HG02798 (cell line): ENCODE measurements around the gene EVL.
"Not testable (repeated sequence)": the region's sequence is repeated elsewhere in the genome, so short reads cannot be mapped to it uniquely, and the experiment has no call there.

Source experiments
- ATAC-seq: cut with Tn5 transposase; IDR thresholded peaks from one replicate; pipeline ENCODE4 v1.9.1; 2021; ENCODE audit warnings: mild to moderate bottlenecking; ENCODE audit not compliant: unreplicated experiment, poor library complexity

The EVL gene, protein sequence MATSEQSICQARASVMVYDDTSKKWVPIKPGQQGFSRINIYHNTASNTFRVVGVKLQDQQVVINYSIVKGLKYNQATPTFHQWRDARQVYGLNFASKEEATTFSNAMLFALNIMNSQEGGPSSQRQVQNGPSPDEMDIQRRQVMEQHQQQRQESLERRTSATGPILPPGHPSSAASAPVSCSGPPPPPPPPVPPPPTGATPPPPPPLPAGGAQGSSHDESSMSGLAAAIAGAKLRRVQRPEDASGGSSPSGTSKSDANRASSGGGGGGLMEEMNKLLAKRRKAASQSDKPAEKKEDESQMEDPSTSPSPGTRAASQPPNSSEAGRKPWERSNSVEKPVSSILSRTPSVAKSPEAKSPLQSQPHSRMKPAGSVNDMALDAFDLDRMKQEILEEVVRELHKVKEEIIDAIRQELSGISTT

DNA sequence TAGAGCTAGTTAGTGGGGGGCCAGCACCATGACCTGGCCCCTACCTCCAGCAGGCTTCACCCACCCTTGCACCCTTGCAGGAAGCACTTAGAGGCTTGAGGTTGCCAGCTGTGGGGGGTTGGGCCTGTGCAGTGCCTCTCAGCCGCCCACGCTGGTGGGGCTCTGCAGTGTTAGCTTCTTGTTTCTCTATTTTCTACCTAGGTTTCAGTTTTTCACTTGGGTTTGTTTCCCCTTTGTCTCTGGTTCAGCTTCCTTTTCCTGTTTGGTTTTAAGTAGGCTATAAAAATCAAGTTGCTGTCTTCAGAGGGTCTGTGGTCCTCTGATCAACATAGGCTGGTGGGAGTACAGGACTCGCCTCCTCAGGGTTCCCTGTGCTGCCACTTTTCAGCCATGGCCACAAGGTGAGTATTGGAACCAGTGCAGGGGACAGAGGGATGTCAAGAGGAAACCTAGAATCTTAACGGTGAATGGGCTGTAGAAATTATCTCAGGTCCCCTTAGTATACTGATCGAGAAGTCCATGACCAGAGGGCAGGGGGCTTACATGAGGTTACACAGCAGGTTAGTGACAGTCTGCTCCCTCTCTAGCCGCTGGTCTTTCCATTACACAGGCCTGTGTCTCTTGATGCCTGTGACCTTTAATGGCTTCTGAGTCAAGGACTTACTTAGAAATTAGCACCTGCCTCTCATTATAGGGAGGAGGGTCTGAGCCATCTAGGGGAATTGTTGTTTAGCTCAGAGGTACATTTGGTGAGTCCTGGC, at the start of gene EVL:
EVL (plus strand) TSS at position 312 of the 761 bp plus-strand sequence; CDS start at position 391, 79 bp downstream.
- peak; percentile 49 for ATAC-seq

DNA sequence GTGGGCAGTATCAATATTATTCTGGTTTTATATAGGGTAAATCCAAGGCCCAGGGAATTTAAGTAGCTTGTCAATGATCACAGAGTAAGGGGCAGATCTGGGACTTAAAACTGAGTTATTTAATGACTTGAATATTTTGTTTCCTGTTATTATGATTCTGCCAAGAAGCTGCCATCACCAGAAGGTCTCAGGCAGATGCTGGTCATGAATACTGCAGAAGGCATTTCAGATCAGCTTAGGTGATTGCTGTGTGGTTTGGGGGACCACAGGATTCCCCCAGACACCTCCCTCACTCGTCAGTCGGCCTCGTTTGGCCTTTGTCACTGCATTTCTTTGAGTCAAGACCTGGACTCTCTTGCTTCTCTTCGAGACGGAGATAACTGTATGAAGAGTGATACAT, 47.7 kb upstream of the EVL start:
- ATAC-seq = no peak

DNA sequence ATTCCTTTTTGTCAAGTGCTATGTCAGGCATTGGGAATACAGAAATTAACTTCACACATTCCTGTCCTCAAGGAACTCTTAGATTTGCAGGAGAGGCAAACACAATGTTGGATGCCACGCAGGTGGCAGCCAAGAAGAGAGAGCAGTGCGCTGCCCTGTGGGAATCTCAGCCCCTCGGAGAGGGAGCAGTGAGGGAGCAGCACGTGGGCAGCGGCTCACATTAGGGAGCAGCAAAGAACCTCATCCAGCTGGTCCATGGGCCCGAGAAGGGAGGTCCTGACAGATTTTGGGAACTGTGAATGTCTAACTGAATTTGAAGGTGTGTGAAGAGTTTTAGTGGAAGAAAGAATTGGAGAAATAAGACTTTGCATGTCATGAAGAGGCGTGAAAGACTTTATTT, 47.2 kb upstream of the EVL start:
- ATAC-seq = no peak

DNA sequence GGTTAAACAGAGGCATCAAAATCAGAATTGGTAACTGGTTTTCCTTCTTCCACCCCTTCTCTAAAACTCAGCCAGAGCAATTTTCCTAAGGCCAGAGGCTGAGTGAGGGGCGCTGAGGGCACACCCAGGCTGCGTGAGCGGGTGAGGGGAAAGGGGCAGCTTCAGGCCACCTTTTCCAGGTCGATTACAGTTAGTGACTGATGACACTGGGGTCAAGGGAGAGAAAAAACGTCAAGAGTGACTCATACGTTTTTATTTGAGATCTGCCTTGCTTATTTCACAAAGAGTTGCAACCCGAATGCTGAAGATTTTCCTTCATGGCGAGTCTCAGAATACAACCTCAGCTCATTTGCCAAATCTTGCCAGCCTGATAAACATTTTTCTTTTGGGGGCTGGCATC, 46.7 kb upstream of the EVL start:
- no peak for ATAC-seq

DNA sequence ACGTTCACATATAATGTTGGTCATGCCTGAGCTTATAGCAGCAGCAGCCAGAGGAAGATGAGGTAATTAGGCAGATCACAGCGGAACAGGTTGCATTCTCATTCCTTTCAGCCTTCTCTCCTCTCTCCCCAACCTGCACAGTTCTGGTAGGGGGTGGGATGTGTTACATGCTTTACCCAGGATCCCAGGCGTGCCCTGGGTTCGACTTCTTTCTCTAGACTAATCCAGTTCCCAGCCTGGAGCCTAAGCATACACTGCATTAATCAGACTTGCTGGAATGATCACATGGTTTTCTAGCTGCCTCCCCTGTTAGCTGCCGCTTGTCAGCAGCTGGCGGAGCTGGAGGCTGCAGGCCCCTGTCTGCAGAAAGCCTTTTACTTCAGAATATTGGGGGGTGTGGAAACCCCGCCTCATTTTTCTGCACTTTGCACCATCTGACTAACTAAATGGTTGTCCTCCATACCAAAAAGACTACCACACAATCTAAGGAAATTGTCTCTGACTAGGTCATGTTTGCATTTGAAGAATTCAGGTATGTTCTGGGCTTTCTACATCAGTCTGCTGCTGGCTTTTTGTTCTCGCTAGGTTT, 46.0 kb upstream of the EVL start:
- ATAC-seq = no peak

DNA sequence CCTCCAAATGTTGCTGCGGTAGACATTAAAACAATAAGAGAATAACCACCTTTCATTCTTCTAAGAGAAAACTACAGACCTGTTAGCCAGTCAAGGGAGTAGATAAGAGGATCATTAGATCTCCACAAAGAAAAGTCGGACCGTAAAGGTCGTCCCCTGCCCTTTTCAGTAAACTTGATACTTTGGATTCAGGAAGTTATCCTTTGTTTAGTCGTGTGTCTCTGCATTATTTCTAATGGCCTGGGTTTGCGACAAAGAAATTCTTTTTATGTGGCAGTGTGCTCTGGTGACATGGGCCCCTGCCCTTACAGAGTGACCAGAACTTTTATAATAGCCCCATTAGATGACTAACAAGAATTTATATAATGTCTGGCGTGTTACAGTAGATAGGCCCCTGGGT, 44.6 kb upstream of the EVL start:
- no peak for ATAC-seq

DNA sequence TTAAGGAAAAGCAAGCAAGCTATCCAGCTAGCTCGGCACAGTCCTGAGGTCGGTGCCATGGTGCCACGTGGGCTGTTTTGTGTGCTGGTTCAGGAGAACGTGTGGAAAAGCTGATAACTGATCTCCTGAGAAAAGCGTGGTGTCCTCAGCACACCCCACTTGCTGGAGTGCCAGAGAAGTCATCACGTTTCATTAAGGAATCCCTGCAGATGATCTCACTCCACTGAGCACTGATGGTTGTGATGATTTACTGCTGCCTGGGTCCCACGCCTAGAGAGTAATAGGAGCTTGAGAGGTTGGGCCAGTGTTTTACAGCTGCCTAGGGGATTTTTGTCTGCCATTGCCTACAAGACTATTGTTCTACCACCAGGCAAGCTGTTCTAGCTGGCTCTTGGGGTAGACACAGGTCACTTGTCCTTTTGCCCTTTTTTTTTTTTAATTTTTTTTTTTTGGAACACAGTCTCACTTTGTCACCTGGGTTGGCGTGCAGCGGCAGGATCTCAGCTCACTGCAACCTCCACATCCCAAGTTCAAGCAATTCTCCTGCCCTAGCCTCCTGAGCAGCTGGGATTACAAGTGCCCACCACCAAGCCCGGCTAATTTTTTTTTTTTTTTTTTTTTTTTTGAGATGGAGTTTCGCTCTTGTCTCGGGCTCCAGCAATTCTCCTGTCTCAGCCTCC, 42.3 kb upstream of the EVL start:
- no peak for ATAC-seq

DNA sequence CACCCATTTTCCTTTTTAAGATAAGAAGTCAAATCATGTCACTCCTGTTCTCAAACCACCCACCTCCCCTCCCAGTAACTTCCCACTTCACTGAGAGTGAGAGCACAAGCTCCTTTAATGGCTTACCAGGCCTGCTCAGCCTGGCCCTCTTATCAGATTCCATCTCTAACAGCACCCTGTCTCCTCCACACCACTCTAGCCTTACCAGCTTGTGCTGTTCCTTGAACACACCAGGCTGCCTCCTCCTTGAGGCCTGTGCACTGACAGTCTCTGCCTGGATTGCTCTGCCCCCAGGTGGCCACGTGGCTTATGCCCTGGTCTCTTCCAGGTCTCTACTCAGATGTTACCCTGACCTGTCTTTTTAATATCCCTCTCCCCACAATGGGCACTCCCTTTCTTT, 40.1 kb upstream of the EVL start:
- peak; percentile 62 for ATAC-seq

DNA sequence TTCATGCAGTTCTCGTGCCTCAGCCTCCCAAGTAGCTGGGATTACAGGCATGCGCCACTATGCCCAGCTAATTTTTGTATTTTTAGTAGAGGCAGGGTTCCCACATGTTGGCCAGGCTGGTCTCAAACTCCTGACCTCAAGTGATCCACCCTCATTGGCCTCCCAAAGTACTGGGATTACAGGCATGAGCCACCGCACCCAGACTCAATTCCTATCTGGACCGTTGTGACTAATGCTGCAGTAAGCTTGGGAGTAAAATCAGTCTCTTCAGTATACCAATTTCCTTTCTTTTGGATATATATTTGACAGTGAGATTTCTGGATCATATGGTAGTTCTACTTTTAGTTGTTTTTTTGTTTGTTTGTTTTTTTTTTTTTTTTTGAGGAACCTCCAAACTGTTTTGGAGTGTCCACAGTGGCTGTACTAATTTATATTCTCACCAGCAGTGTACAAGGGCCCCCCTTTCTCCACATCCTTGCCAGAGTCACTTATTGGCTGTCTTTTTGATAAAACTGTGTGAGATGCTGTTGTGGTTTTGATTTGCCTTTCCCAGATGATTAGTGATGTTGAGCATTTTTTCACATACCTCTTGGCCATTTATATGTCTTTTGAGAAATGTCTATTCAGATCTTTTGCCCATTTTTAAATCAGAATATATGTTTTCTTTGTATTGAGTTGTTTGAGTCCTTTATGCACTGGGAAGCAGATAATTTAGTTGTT, 37.3 kb upstream of the EVL start:
- no peak for ATAC-seq

DNA sequence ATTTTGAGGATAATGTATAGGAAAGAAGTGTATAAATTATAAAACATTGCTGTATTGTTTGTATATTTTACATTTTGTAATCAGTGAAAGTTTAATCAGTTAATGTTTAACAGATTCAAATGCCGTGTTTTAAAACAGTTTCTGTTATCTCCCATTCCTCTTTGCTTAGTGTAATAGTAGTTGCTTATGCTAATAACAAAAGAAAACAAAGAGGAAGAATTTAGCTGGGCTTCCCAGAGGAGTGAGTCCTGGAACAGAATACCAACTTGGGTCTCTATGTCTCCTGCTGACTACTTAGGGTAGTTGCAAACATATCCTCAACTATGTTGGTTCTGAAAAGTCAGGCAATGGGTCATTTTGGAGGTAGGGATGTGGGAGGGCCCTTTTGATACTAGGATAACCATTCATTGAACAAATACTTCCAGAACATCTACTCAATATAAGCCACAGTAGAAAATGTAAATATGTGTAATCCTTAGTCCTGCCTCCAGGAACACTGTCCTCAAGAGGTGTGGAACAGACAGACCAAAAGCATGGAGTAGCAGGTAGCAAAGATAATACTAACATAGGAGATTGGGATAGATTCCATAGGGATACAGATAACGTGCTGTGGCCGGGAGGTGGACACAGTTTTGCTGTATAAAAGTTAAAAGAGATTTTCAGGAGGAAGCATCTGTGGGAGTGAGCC, 36.1 kb upstream of the EVL start:
- no peak for ATAC-seq

DNA sequence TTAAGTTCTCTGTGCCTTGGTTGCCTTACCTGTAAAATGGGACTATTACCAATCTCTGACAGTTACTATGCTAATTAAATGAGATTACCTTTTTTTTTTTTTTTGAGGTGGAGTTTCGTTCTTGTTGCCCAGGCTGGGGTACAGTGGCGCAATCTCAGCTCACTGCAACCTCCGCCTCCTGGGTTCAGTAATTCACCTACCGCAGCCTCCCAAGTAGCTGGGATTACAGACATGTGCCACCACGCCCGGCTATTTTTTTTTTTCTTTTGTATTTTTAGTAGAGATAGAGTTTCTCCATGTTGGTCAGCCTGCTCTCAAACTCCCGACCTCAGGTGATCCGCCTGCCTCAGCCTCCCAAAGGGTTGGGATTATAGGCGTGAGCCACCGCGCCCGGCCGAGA, 35.2 kb upstream of the EVL start:
- not testable (repeated sequence) for ATAC-seq

DNA sequence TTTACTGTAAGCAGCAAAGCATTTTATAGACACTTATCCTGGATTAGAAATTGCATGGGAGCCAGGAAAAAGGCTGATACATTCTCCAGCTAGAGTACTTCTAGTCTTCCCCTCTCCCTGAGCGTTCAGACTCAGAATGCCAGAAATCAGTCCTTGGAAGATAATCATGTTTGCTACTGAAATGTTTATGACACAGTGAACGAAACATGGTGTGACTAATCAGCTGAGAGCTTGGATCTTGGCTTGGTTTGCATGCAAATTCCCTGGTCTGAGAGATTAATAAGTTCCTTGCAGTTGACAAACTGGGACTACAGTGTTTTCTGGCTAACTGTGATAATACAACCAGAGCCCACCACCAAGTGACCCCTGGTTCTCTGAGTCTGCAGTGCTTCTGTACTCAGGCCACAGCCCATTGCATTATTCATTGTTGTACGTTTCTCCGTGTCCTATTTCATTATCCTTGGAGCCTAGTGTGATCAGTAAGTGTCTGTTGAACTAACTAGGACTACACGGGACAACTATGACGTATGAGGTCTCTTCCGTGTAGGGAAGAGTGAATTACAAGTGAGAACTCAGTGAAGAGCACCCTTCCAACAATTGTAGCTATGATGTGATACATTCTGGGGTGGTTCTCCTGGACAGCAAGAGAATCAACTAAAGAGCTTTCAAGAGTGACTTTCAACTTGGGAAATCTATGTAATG, 34.6 kb upstream of the EVL start:
- no peak for ATAC-seq

DNA sequence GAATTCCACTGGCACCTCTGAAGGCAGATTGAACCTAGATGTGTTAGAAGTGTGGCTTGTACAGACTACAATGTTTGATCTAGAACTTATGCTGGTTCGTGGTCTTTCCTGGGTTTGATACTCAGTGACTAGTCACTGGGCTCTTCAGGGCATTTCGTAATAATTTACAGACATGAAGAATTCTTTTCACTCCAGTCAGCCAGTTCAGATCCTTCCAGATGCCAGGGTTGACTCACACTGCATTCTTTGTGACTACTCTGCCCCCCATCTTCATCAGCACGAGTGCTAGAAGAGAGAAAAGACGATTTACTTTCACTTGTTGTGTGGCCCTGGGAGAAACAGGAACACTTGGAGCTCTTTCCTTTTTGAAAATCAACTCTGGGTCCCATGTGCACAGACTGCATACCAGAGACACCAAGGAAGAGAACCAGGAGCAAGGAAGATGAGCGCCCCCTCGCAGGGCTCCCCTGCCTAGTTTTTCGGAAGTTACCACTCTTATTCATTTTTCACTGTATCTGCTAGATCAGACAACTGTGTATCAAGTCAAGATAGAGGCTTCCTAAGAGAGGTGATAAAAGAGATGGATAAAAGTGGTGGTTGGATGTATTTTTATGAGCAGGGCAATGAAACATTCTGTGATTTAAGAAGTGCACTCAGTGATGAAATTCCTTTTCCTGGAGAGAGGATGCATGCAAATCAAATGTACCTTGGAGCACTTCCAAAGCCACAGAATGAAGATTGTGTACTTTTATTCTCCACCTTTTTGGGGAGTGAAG, 33.5 kb upstream of the EVL start:
- ATAC-seq = no peak

DNA sequence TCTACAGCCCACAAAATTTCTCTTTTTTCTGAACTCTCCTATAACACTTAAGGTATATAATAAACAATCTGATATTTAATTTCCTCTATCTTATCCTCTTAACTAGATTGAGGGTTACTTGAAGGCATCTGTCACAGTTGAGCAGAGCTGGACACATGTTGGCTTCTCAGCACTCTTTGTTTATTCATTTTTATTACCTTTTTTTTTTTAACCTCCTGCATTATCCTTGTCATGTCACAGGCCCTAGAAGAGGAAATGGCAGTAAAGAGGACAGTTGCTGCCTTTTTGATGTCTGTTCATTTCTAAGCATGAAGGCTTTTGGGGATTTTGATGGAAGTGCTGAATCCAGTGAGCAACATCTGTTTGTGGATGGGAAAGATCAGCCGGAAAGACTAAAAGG, 32.5 kb upstream of the EVL start:
- ATAC-seq = no peak

DNA sequence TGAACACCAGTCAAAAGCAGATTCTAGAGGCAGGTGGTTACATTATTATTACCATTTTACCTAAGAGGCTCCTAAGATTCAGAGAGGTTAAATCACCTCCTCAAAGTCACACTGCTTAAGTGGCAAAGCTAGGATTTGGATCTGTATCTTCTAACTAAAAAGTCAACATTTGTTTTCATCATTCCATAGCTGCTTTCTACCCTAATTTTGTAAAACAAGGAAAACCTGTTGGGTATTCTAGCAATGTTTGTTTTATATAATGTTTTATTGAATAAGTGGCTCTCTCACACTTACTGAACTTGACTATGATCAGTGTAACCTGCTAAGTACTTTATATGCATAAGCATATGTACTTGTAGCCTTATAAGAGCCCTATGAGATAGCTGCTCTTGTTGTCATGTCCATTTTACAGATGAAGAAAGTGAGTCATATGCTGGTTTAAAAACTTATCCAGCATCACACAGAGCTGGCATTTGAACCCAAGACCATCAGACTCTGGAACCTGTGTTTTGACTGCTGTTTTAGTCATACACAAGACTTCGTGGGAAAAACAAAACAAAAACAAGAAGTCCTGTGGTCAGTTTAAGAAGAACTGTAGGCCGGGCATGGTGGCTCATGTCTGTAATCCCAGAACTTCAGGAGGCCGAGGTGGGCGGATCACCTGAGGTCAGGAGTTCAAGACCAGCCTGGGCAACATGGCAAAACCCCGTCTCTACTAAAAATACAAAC, 31.7 kb upstream of the EVL start:
- no peak for ATAC-seq

DNA sequence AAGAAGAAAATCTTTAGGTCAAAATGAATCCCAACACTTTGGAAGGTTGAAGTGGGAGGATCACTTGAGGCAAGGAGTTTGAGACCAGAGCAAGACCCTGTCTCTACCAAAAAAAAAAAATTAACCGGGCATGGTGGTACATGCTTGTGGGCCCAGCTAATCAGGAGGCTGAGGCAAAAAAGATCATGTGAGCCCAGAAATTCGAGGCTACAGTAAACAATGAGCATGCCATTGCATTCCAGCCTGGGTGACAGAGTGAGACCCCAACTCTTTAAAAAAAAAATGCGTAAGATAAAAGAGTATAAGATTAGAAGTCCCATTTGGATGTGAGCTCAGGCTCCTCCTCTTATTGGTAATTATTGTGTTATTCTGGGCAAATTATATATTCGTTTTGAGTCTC, 30.8 kb upstream of the EVL start:
- ATAC-seq = no peak

DNA sequence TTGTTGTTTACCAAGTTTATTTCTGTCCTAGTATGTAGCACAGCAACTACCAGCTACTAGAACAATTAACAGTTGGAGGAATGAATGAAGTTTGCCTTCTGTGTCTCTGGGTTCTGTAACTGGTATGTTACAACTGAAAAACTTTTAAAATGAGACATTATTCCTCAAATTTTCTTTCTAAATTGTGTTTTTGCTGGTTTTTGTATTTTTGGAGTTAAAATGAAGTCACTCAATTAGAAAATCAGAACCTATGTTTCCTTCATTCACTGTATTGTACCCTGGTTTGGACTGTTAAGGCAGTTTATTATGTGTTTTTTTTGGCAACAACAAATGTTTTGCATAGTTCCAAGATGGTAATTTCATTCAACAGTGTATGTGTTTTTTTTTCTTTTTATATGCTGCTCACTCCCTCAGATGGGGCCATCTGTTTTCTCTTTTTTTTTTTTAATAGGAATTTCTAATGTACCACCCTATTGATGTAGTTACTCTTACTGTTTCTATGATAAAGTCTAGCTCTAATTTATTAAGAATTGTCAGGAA, 30.2 kb upstream of the EVL start:
- no peak for ATAC-seq
